ENCODE data around the gene MBTPS1. TPM values are rescaled to one million over a fixed set of nuclear protein-coding genes. Genes with fewer than 3 reads are reported as not detected.
A peak's percentile ranks its signal among the peaks of the same experiment; 100 is the strongest.

MBTPS1 gene
- total RNA-seq, 1 donor from 2014 or later, result 88.7 TPM

GRCh38 chr16:84056933-84057332 lies 59.8 kb downstream of the MBTPS1 start:
- TF ChIP-seq, protein P1, sequence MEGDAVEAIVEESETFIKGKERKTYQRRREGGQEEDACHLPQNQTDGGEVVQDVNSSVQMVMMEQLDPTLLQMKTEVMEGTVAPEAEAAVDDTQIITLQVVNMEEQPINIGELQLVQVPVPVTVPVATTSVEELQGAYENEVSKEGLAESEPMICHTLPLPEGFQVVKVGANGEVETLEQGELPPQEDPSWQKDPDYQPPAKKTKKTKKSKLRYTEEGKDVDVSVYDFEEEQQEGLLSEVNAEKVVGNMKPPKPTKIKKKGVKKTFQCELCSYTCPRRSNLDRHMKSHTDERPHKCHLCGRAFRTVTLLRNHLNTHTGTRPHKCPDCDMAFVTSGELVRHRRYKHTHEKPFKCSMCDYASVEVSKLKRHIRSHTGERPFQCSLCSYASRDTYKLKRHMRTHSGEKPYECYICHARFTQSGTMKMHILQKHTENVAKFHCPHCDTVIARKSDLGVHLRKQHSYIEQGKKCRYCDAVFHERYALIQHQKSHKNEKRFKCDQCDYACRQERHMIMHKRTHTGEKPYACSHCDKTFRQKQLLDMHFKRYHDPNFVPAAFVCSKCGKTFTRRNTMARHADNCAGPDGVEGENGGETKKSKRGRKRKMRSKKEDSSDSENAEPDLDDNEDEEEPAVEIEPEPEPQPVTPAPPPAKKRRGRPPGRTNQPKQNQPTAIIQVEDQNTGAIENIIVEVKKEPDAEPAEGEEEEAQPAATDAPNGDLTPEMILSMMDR (IDR thresholded peaks at IDR 0.05), result no peak
- Mint-ChIP-seq H3K9me3 (ENCODE audit: low read depth) (no peaks in the 10 kb centered on the region), H3K27ac (ENCODE audit: unreplicated experiment) (no peak overlapping the region), H3K36me3 (ENCODE audit: low read depth) (peaks cover 46% of the 10 kb centered on the region), H3K4me1 (ENCODE audit: low read depth) (no peaks in the 10 kb centered on the region), H3K4me3 (ENCODE audit: unreplicated experiment) (no peak overlapping the region), H3K27me3 (ENCODE audit: low read depth) (no peaks in the 10 kb centered on the region)
- peak; percentile 27 for DNase-seq (ENCODE audit: low spot score)

DNA sequence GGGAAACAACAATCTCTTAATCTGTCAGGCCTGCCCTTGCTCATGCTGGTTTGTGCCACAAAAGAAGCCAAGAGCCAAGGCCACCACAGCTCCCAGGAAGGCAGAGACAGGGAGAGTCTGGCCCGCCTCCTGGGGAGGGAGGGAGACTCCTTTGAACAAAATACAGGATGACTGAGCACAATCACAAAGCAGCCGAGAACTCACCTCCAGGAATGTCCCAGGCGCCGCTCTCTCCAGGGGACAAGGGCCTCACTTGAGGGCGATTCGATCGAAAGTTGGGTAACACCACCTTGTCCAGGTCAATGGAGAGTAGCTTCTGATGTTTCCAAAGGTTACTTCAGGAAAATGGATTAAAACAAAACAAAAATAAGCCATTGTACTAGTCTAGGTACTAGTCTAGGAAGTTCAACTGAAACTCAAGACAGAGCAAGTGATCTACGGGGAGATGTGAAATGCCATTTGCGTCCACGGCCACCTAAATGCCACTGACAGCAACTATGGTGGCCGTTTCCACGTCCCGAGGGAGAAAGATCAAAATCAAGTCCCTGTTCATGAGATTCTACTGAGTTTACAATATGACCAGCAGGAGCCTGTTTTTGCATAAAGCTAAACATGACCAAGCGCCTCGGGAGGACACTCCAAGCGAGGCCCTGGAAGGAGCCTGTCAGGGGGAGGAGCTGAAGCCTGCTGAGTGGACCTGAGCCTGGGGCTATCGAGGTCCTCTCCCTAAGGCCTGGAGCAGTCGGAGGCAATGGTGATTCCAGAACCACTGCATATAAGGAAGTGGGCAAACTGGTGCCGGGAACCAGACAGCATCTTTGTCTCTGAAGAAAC lies 60.7 kb downstream of the MBTPS1 start:
- H3K9me3 Mint-ChIP-seq (ENCODE audit: low read depth), result no peaks in the 10 kb centered on the region
- H3K4me1 Mint-ChIP-seq (ENCODE audit: low read depth), result no peaks in the 10 kb centered on the region
- H3K36me3 Mint-ChIP-seq (ENCODE audit: low read depth), result peaks cover 43% of the 10 kb centered on the region
- peak; percentile 53 for DNase-seq (ENCODE audit: low spot score)
- no peak overlapping the region for H3K27ac Mint-ChIP-seq (ENCODE audit: unreplicated experiment)
- TF ChIP-seq, protein P1 (IDR thresholded peaks at IDR 0.05), result no peak
- H3K4me3 Mint-ChIP-seq (ENCODE audit: unreplicated experiment), result no peak overlapping the region
- no peaks in the 10 kb centered on the region for H3K27me3 Mint-ChIP-seq (ENCODE audit: low read depth)

GRCh38 chr16:84055366-84055765 lies 61.4 kb downstream of the MBTPS1 start:
- Mint-ChIP-seq H3K27ac (ENCODE audit: unreplicated experiment) (no peak overlapping the region), H3K36me3 (ENCODE audit: low read depth) (peaks cover 43% of the 10 kb centered on the region), H3K9me3 (ENCODE audit: low read depth) (no peaks in the 10 kb centered on the region), H3K4me3 (ENCODE audit: unreplicated experiment) (no peak overlapping the region), H3K4me1 (ENCODE audit: low read depth) (no peaks in the 10 kb centered on the region), H3K27me3 (ENCODE audit: low read depth) (no peaks in the 10 kb centered on the region)
- DNase-seq (ENCODE audit: low spot score), result peak; percentile 59
- TF ChIP-seq, protein P1 (IDR thresholded peaks at IDR 0.05), result no peak

DNA sequence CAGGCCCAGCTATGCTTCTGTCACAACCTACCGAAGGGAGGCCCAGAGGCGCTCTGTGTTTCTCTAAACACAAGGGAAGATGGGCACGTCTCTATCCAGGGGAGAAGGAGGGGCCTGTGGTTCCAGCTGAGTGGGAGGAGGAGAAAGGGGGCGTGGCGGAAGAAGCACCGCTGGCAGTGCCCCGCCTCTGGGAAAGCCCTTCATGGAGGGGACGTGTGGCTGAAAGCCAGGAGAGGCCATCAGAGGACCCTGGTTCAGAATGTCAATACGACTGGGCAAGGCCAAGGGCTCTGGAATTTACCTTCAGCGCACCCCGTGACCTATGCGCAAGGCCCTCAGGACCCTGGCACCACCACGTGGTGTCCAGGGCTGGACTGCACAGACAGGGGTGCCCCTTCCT lies 61.8 kb downstream of the MBTPS1 start:
- no peaks in the 10 kb centered on the region for H3K27me3 Mint-ChIP-seq (ENCODE audit: low read depth)
- TF ChIP-seq, protein P1 (IDR thresholded peaks at IDR 0.05), result no peak
- H3K4me1 Mint-ChIP-seq (ENCODE audit: low read depth), result no peaks in the 10 kb centered on the region
- H3K36me3 Mint-ChIP-seq (ENCODE audit: low read depth), result peaks cover 40% of the 10 kb centered on the region
- DNase-seq (ENCODE audit: low spot score), result peak; percentile 64
- H3K9me3 Mint-ChIP-seq (ENCODE audit: low read depth), result no peaks in the 10 kb centered on the region
- H3K4me3 Mint-ChIP-seq (ENCODE audit: unreplicated experiment), result no peak overlapping the region
- no peak overlapping the region for H3K27ac Mint-ChIP-seq (ENCODE audit: unreplicated experiment)

DNA sequence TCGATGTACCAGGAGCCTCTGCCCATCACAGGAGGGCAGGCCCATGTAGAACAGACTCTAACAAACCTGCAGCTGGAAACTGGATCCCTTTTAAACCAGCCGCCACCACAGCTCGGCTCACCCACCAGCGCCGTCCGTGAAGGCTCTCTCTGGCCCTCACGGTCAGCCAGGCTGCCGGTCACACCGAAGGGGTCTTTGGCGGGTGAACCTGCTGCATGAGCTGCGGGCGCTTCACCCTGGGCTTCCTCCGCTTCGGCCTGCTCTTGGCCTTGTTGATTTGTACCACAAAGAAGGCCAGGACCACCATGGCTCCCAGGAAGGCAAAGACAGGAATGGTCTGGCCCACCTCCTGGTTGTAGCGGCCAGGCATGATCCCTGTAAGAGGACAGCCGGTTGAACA lies 62.5 kb downstream of the MBTPS1 start:
- no peak overlapping the region for H3K27ac Mint-ChIP-seq (ENCODE audit: unreplicated experiment)
- H3K9me3 Mint-ChIP-seq (ENCODE audit: low read depth), result no peaks in the 10 kb centered on the region
- H3K27me3 Mint-ChIP-seq (ENCODE audit: low read depth), result no peaks in the 10 kb centered on the region
- no peak overlapping the region for H3K4me3 Mint-ChIP-seq (ENCODE audit: unreplicated experiment)
- H3K4me1 Mint-ChIP-seq (ENCODE audit: low read depth), result no peaks in the 10 kb centered on the region
- TF ChIP-seq, protein P1 (IDR thresholded peaks at IDR 0.05), result no peak
- DNase-seq (ENCODE audit: low spot score), result peak; percentile 73
- H3K36me3 Mint-ChIP-seq (ENCODE audit: low read depth), result peaks cover 40% of the 10 kb centered on the region
